HS-27A (cell line): Measurements from ENCODE around the gene CNPY1.

ENCODE experiments used
- DNase-seq: peaks from one replicate; pipeline ENCODE4 v3.0.0-alpha.2; 2012; ENCODE audit warnings: low read depth, missing footprints

The CNPY1 gene

DNA sequence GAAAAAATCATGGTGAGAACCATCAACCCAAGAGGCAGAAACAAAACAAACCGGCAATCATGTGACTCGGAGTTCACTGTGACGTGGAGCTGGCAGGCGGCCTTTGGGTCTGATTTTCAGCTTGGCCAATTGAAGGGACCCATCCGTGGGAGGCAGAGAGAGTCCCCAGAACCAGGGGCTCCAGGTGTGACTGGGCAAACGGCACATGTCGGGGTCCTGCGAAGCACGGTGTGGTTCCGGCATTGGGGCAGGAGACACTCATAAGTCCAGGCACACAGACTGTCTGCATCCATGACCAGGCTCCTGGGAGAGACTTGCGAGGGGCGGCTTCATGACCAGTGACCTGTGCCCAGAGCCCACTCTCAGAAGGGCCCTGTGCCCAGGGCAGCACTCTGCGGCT is 12.6 kb upstream of the CNPY1 start:
- no peak for DNase-seq

DNA sequence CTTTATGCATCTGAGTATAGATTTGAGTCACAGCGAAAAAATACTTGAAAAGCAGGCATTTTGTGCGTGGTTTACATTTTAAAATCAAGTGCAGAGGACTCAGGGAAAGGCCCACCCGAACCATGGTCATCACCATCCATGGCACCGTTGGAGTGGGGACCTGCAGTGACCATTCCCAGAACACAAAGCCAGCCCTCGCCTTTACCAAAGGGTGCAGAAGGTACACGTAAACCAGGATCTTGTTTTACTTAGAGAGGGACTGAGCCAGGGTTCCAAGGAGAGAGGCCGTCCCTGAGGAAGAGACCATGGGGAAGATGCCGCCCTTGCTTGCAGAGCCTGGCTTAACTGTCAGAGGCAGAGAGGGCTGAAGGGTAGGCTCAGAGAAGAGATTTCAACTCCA is 12.0 kb upstream of the CNPY1 start:
- no peak for DNase-seq

DNA sequence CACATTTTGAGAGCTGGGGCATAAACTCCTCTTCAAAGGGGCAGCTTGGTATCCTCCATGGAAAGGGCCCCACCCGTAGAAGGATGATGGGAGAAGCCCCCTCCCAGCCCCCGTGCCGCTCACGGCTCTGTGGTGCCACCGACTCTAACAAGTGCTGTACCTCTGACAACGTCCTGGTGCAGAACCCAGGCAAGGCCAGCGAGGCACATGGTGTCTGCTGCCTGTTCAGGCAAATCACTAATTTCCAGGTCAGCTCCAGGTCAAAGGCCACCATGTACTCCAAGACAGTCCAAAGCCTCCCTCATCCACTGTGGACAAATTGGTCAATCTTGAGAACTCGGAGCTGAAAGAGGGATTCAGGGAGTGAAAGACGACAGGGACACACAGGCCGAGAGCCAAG is 11.4 kb upstream of the CNPY1 start:
- no peak for DNase-seq

DNA sequence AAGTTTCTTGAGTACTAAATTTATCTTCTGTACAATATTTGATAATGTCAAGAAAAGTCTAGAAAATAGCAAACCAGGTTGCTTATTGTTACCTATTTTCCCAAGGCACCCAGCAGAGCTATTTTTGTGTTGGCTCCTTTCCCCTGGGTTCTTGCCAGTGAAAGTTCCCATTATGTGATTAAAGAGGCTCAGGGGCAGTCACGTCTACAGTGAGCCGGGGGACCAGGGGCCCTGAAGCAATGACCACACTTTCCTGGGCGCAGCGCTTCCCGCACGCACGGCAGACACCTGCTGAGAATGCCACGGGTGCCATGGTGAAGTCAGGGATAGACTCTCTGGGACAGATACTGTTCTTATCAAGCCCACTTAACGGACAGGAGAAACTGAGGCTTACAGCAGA is 10.4 kb upstream of the CNPY1 start:
- DNase-seq = no peak

DNA sequence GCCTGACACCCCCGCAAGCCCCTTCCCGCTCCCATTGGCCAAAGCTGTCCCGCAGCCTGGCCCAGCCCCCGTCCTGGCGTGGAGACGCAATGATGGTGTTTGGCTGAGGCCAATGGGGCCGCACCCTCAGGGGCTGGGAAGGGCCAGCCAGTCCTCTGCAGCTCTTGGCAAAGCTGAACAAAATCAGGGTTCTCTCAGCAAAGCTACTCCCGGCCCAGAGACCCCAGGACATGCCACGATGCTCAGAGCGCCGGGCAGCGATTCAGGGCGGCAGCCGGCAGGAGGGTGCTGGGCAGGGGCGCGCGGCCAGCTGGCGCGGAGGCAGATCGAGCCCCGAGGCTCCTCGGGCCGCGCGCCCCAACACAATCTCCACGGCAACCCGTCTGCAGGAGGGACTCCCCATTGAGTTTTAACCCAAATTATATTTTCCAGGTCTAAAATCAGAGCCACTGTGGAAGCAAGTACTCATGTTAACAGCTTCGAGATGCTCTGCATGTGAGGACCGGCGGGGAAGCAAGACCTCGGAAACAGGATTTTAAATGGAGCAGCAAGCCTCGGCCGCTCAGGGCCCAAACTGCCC is 8.8 kb upstream of the CNPY1 start:
- DNase-seq = no peak

DNA sequence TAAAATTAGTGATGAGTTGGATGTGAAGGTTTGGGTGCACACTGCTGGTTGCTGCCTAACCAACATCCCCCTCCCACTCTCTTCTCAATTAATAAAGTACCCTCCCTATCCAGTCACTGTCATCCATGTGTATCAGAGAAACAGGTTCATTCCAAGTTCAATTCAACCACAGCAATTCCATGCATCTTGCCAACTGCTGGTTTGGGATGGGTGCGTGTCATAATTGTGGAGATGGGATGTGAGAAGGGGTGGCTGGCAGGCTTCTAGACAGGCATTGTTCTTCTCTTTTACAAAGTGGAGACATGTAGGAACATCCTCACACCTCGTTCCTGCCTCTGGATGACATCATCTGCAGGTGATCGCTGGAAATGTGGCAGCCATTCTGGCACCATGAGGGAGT is 7.5 kb upstream of the CNPY1 start:
- no peak for DNase-seq

DNA sequence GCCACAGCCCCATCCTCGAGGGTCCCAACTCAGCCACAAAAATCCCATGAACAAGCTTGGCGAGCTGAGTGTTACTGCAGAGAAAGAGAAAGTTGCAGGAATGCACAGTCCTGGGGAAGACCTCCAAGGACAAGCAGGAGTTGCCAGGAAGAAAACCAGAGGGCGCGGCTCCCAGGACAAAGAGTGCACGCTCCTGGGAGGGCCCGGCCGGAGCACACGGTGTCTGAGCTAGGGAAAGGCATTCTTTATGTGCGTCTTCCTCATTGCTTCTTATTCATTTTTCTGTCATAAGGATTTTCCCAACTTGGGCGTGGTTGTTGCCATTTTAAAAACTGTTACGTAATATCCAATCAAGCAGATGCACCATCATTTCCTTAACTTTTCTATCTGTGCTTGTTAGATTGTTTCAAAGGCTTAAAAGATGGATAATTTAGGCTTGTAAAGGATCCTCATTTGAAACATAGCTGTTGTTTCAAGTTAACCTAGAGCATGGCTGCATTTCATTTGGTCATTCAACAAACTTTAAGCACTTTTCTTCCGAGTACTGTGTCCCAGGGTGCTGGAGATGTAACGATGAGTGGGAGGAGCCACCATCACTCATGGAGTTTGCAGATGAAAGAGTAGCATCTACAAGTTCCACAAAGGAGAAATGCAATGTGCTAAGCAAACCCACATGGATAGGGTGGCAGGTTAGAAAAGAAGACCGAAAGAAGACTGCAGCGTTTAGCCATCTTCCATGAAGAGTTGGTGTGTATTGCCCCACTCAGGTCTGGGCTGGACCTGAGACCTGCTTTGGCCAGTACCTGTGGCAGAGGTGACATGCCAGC is 5.6 kb upstream of the CNPY1 start:
- no peak for DNase-seq

DNA sequence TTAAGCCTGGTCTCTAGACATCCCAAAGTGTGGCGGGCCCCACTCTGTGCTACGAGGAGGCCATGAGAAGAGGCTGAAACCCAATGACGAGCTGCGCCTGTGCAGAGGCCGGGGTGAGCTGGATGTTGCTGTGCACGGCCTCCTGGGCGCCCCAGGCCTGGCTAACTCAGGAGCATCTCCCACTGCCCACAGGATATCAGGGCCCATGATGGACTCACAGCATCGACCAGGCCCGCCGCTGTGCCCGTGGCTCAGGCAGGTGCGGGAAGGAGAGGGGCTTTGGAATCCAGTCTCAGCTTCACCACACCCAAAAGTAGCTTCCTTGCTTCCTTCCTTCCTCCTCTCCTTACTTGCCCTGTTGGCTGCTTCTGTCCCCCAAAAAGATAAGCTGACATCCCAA is 4.6 kb upstream of the CNPY1 start:
- DNase-seq = no peak

DNA sequence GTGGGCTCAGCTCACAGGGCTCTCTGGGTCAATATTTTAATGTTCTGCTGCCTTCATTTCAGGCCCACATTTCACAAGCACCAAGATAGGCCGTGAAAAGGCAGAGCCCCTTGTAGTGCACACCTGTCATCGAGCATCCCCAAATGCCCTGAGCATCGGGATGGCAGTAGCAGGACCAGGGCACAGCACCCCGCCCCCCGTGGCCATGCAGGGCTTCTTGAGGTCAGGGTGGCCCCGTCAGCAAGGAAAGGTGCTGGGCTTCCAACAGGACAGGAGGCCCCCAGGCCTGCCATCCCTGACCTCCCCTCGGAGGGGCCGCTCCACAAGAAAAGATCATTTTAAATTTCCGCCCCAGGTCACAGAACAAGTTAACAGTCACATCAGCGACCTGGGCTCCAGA is 2.9 kb upstream of the CNPY1 start:
- DNase-seq = no peak

DNA sequence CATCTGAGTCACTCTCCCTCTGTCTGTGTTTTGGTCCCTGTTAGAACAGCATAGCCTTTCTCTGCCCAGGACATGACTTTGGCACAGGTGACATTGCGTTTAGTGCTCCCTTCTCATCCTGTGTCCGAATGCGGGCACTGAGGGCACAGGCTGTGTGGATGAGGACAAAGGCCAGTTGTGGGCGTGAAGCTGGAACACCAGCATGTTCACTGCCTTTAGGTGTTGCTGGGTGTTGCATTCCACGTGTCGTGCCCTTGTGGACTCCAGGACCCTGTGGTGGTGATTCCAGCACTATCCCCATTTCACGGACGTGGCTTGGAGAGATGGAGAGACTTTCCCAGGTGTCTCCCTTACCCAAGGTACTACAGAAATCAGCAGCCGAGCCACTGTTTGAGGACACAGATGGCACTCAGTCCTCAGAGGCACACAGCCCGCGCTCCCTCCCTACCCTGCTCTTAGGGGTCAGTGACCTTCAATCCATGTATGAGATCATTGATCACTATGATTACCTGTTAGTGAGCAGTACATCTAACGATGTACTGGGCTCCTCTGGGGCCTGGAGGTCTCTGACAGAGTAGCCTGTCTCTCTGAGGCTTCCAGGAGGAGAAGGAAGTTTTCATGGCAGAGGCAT is 917 bp upstream of the CNPY1 start:
- DNase-seq = no peak

DNA sequence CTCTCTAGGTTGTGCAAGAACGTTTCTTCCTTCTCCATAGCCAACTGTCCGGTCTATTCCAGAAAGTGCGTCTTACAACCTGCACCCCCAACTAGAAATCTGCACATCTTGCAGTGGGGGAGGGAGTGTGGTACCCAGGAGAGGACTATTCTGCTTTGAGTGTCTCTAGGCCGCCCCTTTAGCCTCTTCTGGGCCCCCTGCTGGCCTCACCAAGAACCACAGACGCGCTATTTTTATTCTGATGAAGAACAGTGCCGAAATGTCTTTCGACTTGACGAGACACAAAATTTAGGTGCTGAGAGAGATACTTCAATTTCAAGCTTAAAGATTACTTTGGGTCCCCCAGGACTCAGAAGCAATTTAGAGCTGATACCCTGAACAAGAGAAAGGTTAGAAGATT is 1.0 kb downstream of the CNPY1 start:
- DNase-seq = no peak

DNA sequence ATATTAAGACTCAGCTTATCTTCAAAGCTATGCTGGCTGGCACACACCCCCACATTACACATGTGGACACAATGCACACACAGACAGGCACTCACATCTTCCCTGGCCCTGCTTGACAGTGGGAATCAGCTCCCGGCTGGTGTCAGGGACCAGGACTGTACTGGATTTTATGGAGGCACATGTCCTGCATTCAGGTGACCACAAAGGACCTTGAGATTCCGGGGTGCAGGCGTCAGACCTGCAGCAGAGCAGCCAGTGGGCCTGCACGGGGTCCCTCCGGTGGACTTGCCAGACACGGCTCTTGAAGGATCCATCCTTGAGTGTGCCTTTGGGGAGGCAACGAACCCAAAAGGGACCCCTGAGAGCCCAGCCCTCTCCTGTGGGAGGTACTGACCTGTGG is 1.9 kb downstream of the CNPY1 start:
- DNase-seq = no peak

DNA sequence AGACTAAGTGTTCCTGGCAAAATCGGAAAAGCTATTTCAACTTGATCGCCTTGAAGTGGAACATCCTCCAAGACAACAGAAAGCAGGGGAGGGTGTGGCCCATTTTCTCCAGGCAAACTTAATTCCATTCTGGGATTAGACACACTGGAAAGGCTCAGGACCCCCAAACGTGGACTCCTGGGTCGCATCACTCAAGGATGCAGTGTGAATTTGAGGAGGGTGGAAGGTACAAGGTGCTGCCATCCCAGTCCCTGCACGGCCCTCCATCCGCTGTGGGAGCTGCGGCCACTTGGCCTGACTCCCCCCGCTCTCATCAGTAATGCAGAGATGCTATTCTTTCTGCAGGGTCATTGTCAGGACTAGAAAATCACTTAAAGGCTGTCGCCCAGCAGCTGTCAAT is 2.4 kb downstream of the CNPY1 start:
- no peak for DNase-seq

DNA sequence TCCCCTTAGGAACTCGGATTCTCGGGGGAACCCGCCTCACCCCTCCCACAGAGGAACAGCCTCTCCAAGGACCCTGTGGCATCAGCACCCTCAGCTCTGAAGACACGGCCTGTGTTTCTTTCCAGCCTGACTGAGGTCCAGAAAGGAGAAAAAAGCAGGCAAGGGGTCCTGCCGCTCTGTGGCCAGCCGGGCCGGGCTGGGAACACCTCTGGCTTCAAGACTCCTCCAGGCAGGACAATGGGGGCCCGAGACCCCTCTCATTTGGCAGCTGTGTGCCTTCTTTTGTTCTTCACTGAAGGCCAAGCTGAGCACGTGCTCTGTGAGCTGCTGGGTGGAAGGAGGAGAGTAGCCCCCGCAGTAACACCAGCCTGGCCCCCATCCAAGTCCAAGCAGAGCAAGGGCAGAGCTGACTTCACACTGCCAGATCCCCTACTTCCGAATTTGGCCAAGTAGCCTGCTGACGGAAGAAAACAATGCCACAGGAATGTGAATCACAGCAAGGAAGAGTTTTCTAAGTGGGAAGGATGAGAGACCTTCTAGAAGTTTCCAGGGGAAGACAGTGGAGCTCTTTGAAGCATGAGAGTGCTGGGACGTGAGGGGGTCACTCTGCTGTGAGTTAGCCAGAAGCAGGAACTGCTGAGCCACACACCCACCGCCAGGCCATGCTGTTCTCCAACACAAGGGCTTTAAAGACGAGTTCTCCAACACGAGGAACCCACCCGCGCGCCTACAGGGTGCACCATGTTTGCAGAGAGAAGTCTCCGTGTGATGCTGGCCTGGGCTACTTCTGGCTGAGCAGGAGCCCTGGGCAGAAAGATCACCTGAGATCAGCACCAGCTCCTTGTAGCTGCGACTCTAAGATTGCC is 3.1 kb downstream of the CNPY1 start:
- no peak for DNase-seq

DNA sequence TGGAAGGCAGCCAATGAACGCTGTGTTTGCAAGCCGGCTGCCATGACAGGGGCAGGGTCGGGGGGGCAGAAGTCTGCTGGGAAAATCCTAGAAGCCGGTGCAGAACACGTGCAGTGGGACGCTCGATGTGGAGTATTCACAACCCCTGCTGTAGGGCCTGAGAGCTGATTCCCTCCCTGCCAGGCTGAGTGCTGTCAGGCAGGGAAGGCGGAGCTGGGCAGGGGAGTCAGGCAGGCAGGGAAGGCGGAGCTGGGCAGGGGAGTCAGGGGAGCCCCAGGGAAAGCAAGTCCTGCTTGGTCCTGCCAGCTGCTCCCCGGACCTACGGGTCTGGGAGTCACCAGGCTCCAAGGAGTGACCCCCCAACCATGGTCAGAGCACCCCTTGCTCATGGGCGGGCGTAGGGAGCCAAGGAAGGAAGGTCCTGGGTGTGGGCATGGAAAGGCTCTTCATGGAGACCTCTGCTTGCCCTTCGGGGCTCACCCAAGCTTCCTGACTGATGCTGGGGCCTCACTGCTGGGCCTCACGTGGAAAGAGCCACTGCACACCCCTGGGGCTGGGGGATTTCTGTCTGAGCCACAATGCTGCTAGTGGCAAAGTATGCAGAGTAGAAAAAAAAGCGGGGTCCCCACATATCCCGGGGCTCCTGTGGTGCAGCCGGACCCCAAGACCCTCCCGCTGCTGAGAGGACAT is 4.2 kb downstream of the CNPY1 start:
- DNase-seq = no peak

DNA sequence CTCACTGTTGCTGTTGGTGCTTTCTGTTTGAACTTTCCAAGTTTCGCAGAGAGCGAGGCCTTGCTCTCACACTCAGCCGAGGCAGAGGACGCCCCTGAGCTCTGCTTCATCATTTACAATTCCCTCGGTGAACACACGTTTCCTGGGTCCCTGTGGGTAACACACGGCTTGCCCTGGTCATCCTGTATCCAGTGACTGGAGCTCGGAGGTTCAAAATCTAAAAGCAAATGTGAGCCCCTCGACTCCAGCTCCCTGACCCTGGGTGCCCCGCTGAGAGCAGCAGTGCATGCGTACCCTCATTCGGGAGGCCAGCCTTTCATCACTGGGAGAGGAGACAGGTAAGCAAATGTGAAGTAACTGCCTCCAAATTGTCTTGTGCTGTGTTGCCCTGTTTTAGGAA is 5.8 kb downstream of the CNPY1 start:
- no peak for DNase-seq

DNA sequence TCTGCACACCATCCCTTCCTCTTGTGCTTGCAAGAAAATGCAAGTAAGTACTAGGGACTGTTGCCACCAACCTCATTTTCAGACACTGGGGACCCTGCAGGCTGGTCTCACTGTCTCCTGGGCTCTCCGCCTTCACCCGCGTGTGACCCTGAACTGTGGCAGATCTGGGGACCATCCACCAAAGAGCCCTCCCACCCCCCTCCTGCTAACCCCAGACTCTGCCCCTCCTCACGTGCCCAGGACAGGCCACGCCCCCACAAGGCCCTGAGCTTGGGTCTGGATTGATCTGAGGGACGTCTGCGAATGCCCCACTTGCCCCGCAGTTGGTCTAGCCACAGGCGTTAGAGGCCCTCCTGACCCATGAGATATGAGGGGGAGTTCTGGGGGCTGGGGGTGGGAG is 8.1 kb downstream of the CNPY1 start:
- no peak for DNase-seq

DNA sequence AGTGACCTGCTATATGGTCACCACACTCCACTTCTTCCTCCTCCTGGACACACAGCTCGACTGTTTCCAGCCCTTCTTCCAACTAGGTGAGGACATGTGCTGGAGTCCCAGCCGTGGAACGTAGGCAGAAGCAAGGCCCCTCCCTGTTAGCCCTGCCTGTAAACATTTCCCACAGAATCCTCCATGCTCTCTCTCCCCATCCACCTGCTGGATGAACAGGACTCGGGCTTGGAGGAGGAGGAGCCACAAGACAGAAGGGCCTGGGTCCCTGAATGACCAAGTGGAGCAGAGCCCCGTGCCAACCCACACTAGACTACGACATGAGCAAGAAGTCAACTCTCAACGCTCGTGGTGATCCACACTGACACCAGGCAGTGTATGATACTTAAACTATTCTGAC is 9.9 kb downstream of the CNPY1 start:
- no peak for DNase-seq

DNA sequence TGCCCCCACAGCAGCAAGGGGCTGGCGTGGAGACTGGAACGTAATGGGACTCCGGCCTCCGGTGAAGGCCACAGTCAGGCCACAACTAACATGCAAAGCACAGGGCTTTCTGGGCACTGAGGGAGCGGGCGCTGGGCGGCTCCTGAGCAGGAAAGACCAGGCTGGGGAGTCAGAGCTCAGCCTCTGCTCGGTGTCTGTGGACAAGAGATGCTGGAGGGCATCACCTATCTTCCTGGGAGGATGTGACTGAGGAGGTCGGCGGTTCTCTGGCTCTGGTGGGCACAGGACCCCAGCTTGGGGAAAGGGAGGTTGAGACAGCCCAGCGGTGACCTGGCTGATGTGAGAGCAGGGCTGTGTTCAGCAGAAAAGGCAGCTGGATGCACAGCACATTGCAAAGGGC is 11.7 kb downstream of the CNPY1 start:
- no peak for DNase-seq

DNA sequence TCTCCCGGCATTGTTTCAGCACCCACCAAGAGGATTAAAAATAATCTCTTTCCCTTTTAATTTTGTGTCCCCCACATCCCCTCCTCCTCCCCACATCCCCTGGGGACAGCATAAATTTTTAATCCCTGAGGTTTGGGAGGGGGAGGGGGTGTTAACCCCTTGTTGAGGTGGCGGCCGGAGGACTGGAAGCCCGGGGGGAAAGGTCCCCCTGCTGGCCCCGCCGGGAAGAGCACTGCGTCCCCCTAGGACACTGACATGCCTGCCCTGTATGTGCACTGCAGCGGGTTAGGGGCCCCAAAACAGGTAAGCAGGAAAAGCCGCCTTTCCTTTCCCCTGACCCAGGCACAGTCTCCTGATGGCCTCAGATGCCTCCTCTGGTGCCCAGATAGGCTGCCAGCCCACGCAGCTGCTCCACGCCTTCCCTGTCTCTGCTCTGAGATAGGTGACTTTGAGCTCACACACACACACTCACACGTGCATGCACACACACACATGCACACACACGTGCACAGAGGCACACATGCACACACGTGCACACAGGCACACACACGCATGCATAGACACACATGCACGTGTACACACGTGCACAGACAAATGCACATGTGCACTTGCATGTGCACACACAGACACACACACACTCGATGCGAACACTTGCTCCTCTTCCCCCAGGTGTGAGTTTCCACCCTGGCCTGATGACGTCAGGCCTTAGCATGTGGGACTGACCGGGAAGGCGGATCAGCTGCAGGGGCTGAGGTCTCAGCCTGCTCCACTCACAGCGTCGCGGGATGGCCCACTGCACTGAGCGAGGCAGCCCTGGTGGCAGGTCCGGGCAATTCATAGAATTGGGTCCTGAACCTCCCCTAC is 12.3 kb downstream of the CNPY1 start:
- DNase-seq = no peak
